Activated CD4-positive, alpha-beta memory T cell treated with anti-CD3 and anti-CD28 coated beads, Interleukin-2, amount 10 ng/mL, durations not matched to agents 7 days and 5 days (primary cell): ENCODE measurements around the gene PDE4D. TPM values are rescaled to one million over a fixed set of nuclear protein-coding genes. Genes with fewer than 3 reads are reported as not detected.
"Not testable (repeated sequence)": the region's sequence is repeated elsewhere in the genome, so short reads cannot be mapped to it uniquely, and the experiment has no call there.

Experiments used
- CTCF ChIA-PET: fragments of 350-600 bp; sonication (Branson Sonifier 250); formaldehyde crosslinking; loops from one replicate; lab custom pipeline; 2021; ENCODE audit warnings: antibody characterized with exemption, inconsistent platforms; lab: Charles Lee
- POLR2A ChIA-PET: fragments of 350-600 bp; sonication (Branson Sonifier 250); formaldehyde crosslinking; loops from one replicate; lab custom pipeline; 2021; ENCODE audit warnings: antibody characterized with exemption; lab: Charles Lee
- DNase-seq: peaks from one replicate; pipeline ENCODE4 v3.0.0-alpha.2; 2020
- H3K27ac Mint-ChIP-seq: one replicate; pipeline ENCODE4 v1.8.0; 2021; ENCODE audit warnings: mild to moderate bottlenecking, mixed read lengths
- H3K27me3 Mint-ChIP-seq: one replicate; pipeline ENCODE4 v1.8.0; 2021; ENCODE audit warnings: mixed read lengths
- H3K36me3 Mint-ChIP-seq: one replicate; pipeline ENCODE4 v1.8.0; 2021; ENCODE audit warnings: low read depth, mixed read lengths
- H3K4me1 Mint-ChIP-seq: one replicate; pipeline ENCODE4 v1.8.0; 2021; ENCODE audit warnings: mixed read lengths
- H3K4me3 Mint-ChIP-seq: one replicate; pipeline ENCODE4 v1.8.0; 2021; ENCODE audit warnings: mild to moderate bottlenecking, mixed read lengths
- H3K9me3 Mint-ChIP-seq: one replicate; pipeline ENCODE4 v1.8.0; 2021; ENCODE audit warnings: mixed read lengths
- total RNA-seq, 2 experiments: library from RNA; stranded (reverse); gene quantifications; one replicate each; pipeline ENCODE4 v1.2.3, GENCODE V29; 2021

PDE4D gene
- total RNA-seq, 2 experiments from 2014 or later = 123 to 126 TPM

- Mint-ChIP-seq H3K9me3 (no peaks in the 10 kb centered on the region), H3K36me3 (no peaks in the 10 kb centered on the region), H3K27ac (peak overlapping the region; percentile 79), H3K4me3 (peak overlapping the region; percentile 57), H3K4me1 (peaks cover 20% of the 10 kb centered on the region), H3K27me3 (peaks cover 18% of the 10 kb centered on the region)
- DNase-seq = no peak
- POLR2A ChIA-PET = interaction anchor here (0.6 to 0.8 kb wide), 2 partner anchors 9 to 910 kb away, joined by 3 read pairs; partner anchors contain the start of gene DEPDC1B
- CTCF ChIA-PET = interaction anchor here (1.7 to 3.9 kb wide), 2 partner anchors 11 to 18 kb away, joined by 5 to 12 read pairs; no protein-coding TSS in a partner anchor
Measured at GRCh38 chr5:59789894-59790293, 103.6 kb downstream of the PDE4D start.

GRCh38 chr5:59789197-59789596 lies 104.3 kb downstream of the PDE4D start:
- DNase-seq = no peak
- ChIA-PET POLR2A (interaction anchor here (0.6 kb wide), 1 partner anchor 910 kb away, joined by 3 read pairs; the partner anchor contains the start of gene DEPDC1B), CTCF (interaction anchor here (1.2 to 3.9 kb wide), 3 partner anchors 11 to 24 kb away, joined by 3 to 12 read pairs (median 5); no protein-coding TSS in a partner anchor)
- no peak overlapping the region for H3K4me3 Mint-ChIP-seq
- H3K36me3 Mint-ChIP-seq = no peaks in the 10 kb centered on the region
- no peak overlapping the region for H3K27ac Mint-ChIP-seq
- peaks cover 20% of the 10 kb centered on the region for H3K4me1 Mint-ChIP-seq
- H3K27me3 Mint-ChIP-seq = peaks cover 18% of the 10 kb centered on the region
- H3K9me3 Mint-ChIP-seq = no peaks in the 10 kb centered on the region

DNA sequence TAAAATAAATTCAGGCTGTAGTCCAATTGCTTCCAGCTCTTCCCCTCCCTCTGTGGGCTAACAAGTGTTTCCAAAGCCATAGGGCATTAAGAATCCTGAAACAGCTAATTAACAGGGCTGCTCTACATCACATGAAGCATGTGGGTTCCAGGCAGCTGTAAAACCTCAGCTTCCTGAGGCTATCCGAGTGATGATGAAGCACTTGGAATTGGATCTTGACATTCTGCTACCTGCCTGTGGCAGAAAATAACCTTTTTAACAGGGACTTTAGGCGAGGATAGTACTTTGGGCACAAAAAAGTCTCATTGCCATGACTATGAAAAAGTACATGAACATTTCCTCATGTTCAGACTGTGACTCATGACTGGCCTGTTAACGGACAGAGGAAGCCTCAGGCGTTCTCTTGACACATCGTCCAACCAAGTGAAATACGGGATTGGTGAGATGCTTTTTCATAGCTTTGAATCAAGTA lies 107.2 kb downstream of the PDE4D start:
- CTCF ChIA-PET = interaction anchor here (1.1 to 3.9 kb wide), 4 partner anchors 14 to 113 kb away, joined by 3 to 12 read pairs (median 6); no protein-coding TSS in a partner anchor
- no peaks in the 10 kb centered on the region for H3K36me3 Mint-ChIP-seq

DNA sequence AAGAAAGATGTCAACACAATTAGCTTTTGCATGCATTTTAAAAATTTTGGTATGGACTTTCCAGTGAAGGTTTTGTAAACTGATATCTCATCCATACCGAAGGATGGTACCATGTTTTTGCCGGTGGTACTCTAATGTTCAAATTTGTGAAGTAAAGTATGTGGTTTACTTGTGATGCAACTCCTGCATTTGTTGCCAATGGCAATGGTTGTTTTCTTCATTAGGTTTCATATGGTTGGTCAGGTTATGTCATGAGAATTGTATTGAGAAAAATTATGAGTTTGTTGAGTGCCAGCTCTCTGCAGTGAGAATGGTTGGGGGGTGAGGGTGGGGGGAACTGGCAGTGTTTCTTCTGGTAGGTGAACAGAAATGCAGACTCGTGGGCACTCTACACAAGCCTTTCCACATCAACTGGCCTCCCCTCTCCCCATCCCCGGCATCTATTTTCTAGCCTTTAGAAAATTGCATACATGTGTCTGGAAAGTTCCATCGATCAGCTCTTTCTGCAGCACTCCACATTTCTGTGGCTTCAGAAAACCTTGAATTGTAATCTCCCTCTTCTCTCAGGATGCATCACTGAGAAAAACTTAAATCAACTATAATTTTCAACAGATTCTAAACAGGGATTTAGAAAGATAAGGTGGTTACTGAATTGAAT lies 107.7 kb downstream of the PDE4D start:
- H3K4me3 Mint-ChIP-seq = no peak overlapping the region
- H3K36me3 Mint-ChIP-seq = no peaks in the 10 kb centered on the region
- H3K9me3 Mint-ChIP-seq = no peaks in the 10 kb centered on the region
- ChIA-PET POLR2A (interaction anchor here (0.6 to 1.0 kb wide), 2 partner anchors 11 to 136 kb away, joined by 3 read pairs; no protein-coding TSS in a partner anchor), CTCF (interaction anchor here (1.1 to 2.1 kb wide), 3 partner anchors 14 to 112 kb away, joined by 3 to 7 read pairs (median 5); no protein-coding TSS in a partner anchor)
- H3K27me3 Mint-ChIP-seq = peaks cover 16% of the 10 kb centered on the region
- no peak for DNase-seq
- H3K27ac Mint-ChIP-seq = no peak overlapping the region
- H3K4me1 Mint-ChIP-seq = peaks cover 13% of the 10 kb centered on the region

More for the DNA sequence above, 107.2 kb downstream of the PDE4D start:
- H3K4me3 Mint-ChIP-seq = no peak overlapping the region
- DNase-seq = no peak
- H3K9me3 Mint-ChIP-seq = no peaks in the 10 kb centered on the region
- peaks cover 15% of the 10 kb centered on the region for H3K4me1 Mint-ChIP-seq
- H3K27me3 Mint-ChIP-seq = peaks cover 16% of the 10 kb centered on the region
- no peak overlapping the region for H3K27ac Mint-ChIP-seq
- POLR2A ChIA-PET = interaction anchor here (1.0 kb wide), 1 partner anchor 10 kb away, joined by 3 read pairs; no protein-coding TSS in a partner anchor

- DNase-seq, H3K9me3 Mint-ChIP-seq, H3K27ac Mint-ChIP-seq, POLR2A ChIA-PET, H3K36me3 Mint-ChIP-seq, H3K4me3 Mint-ChIP-seq, H3K4me1 Mint-ChIP-seq: not testable (repeated sequence)
- CTCF ChIA-PET = interaction anchor here (2.0 kb wide), 1 partner anchor 16 kb away, joined by 7 read pairs; no protein-coding TSS in a partner anchor
- H3K27me3 Mint-ChIP-seq = peaks cover 16% of the 10 kb centered on the region
Measured at GRCh38 chr5:59784708-59785107, 108.8 kb downstream of the PDE4D start.

- H3K27me3 Mint-ChIP-seq = peaks cover 14% of the 10 kb centered on the region
- no peak for DNase-seq
- ChIA-PET POLR2A (no interaction called here), CTCF (interaction anchor here (0.7 kb wide), 1 partner anchor 1117 kb away, joined by 3 read pairs; no protein-coding TSS in a partner anchor)
- no peaks in the 10 kb centered on the region for H3K4me1 Mint-ChIP-seq
- H3K27ac Mint-ChIP-seq = no peak overlapping the region
- no peak overlapping the region for H3K4me3 Mint-ChIP-seq
- H3K9me3 Mint-ChIP-seq = no peaks in the 10 kb centered on the region
- H3K36me3 Mint-ChIP-seq = no peaks in the 10 kb centered on the region
Measured at GRCh38 chr5:59783264-59783663, 110.3 kb downstream of the PDE4D start.

DNA sequence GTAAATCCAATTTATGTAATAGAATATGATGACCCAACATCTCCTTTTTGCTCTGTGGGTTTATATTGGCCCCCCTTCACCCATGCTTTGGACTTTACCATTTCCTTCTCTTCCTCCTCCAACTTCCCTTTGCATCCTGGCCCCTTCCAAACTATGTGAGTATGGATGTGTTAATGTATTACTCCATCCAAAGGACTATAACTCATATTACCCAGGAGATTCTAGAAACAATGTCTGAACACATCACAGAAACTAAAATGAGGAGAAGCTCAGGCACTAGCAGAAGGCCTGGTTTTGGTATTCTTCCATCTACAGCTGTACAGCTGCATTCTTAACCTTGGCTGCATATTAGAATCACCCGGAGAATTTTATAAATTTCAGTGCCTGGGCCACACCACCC lies 110.7 kb downstream of the PDE4D start:
- H3K27ac Mint-ChIP-seq = no peak overlapping the region
- ChIA-PET POLR2A (no interaction called here), CTCF (no interaction called here)
- H3K4me3 Mint-ChIP-seq = no peak overlapping the region
- DNase-seq = no peak
- H3K9me3 Mint-ChIP-seq = no peaks in the 10 kb centered on the region
- H3K36me3 Mint-ChIP-seq = no peaks in the 10 kb centered on the region
- H3K27me3 Mint-ChIP-seq = peaks cover 12% of the 10 kb centered on the region
- no peaks in the 10 kb centered on the region for H3K4me1 Mint-ChIP-seq

- H3K4me3 Mint-ChIP-seq = no peak overlapping the region
- H3K4me1 Mint-ChIP-seq = no peaks in the 10 kb centered on the region
- H3K27me3 Mint-ChIP-seq = peaks cover 12% of the 10 kb centered on the region
- no peaks in the 10 kb centered on the region for H3K9me3 Mint-ChIP-seq
- no peak overlapping the region for H3K27ac Mint-ChIP-seq
- H3K36me3 Mint-ChIP-seq = no peaks in the 10 kb centered on the region
- ChIA-PET POLR2A (no interaction called here), CTCF (no interaction called here)
- no peak for DNase-seq
Measured at GRCh38 chr5:59779453-59779852, 114.1 kb downstream of the PDE4D start.

- peaks cover 12% of the 10 kb centered on the region for H3K27me3 Mint-ChIP-seq
- no peaks in the 10 kb centered on the region for H3K36me3 Mint-ChIP-seq
- H3K4me1 Mint-ChIP-seq = no peaks in the 10 kb centered on the region
- no peak overlapping the region for H3K4me3 Mint-ChIP-seq
- no peak overlapping the region for H3K27ac Mint-ChIP-seq
- no peak for DNase-seq
- CTCF ChIA-PET = no interaction called here
- H3K9me3 Mint-ChIP-seq = no peaks in the 10 kb centered on the region
- POLR2A ChIA-PET = no interaction called here
Measured at GRCh38 chr5:59777028-59777427, 116.5 kb downstream of the PDE4D start.

DNA sequence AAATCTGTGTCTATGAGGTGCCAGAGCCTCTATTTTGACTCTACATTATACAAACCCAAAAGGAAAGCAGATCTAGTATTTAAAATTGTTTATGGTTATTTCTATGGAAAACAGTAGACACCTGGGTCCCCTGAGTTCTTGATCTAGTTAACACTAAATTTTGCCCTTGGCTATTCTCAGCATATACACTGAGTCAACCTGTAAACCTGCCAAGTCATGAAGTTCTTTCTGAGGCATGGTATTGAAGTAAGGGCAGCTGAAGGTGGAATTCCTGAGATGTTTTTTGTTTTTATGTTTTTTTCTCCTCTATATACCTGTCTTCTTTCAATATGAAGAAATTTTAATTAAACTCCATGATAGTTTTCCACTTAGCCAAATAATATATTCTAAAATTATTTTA lies 120.2 kb downstream of the PDE4D start:
- H3K4me1 Mint-ChIP-seq = peaks cover 4% of the 10 kb centered on the region
- no peak overlapping the region for H3K4me3 Mint-ChIP-seq
- no peak overlapping the region for H3K27ac Mint-ChIP-seq
- ChIA-PET CTCF (no interaction called here), POLR2A (no interaction called here)
- peaks cover 32% of the 10 kb centered on the region for H3K27me3 Mint-ChIP-seq
- DNase-seq = no peak
- H3K9me3 Mint-ChIP-seq = no peaks in the 10 kb centered on the region
- no peaks in the 10 kb centered on the region for H3K36me3 Mint-ChIP-seq

- peaks cover 37% of the 10 kb centered on the region for H3K27me3 Mint-ChIP-seq
- H3K9me3 Mint-ChIP-seq = no peaks in the 10 kb centered on the region
- no peaks in the 10 kb centered on the region for H3K36me3 Mint-ChIP-seq
- H3K4me1 Mint-ChIP-seq = peaks cover 8% of the 10 kb centered on the region
- ChIA-PET POLR2A (no interaction called here), CTCF (no interaction called here)
- H3K4me3 Mint-ChIP-seq = no peak overlapping the region
- no peak for DNase-seq
- H3K27ac Mint-ChIP-seq = no peak overlapping the region
Measured at GRCh38 chr5:59772757-59773156, 120.8 kb downstream of the PDE4D start.

DNA sequence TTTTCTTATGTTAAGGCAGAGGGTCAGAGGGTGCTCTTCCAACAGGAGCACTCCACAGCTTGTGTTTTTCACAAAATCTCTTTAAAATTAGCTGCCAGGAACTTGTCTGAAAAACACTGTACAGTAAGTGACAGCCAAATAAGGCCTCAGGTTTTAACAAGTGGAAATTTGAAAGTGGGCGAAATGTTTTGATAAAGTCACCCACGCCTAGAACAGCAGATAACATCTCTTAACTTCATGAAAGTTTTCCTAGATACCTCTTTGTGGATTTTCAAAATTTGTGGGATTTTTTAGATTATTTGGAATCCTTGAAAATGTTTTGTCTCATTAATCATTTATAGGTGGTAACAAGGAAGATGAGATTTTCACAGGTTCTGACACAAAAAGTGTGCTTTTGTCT lies 121.3 kb downstream of the PDE4D start:
- ChIA-PET POLR2A (no interaction called here), CTCF (no interaction called here)
- H3K27ac Mint-ChIP-seq = no peak overlapping the region
- H3K27me3 Mint-ChIP-seq = peaks cover 41% of the 10 kb centered on the region
- H3K4me3 Mint-ChIP-seq = no peak overlapping the region
- no peak for DNase-seq
- no peaks in the 10 kb centered on the region for H3K36me3 Mint-ChIP-seq
- no peaks in the 10 kb centered on the region for H3K9me3 Mint-ChIP-seq
- H3K4me1 Mint-ChIP-seq = peaks cover 8% of the 10 kb centered on the region

- no peak for DNase-seq
- POLR2A ChIA-PET = no interaction called here
- Mint-ChIP-seq H3K27ac (no peak overlapping the region), H3K36me3 (no peaks in the 10 kb centered on the region), H3K4me1 (peaks cover 8% of the 10 kb centered on the region), H3K4me3 (no peak overlapping the region), H3K27me3 (peaks cover 36% of the 10 kb centered on the region), H3K9me3 (no peaks in the 10 kb centered on the region)
- CTCF ChIA-PET = interaction anchor here (0.8 kb wide), 1 partner anchor 28 kb away, joined by 3 read pairs; no protein-coding TSS in a partner anchor
Measured at GRCh38 chr5:59770953-59771352, 122.6 kb downstream of the PDE4D start.
